ENCODE data around the gene VPS50.

The VPS50 gene

GRCh38 chr7:93258661-93259060 is 26.5 kb downstream of the VPS50 start:
- no peak for DNase-seq (ENCODE audit: low read depth)
- TF ChIP-seq CTCF (conservative IDR thresholded peaks at IDR 0.05; ENCODE audit: low read depth, low read length) = no peak
- H3K4me3 ChIP-seq (ENCODE audit: low read depth, low read length) = no peak overlapping the region

- DNase-seq (ENCODE audit: low read depth) = no peak
- no peak overlapping the region for H3K4me3 ChIP-seq (ENCODE audit: low read depth, low read length)
- no peak for TF ChIP-seq CTCF (conservative IDR thresholded peaks at IDR 0.05; ENCODE audit: low read depth, low read length)
Observed at GRCh38 chr7:93262535-93262934, 30.4 kb downstream of the VPS50 start.

- TF ChIP-seq CTCF (conservative IDR thresholded peaks at IDR 0.05; ENCODE audit: low read depth, low read length) = no peak
- DNase-seq (ENCODE audit: low read depth) = no peak
- H3K4me3 ChIP-seq (ENCODE audit: low read depth, low read length) = no peak overlapping the region
Observed at GRCh38 chr7:93265220-93265619, 33.1 kb downstream of the VPS50 start.

- peak; percentile 21 for DNase-seq (ENCODE audit: low read depth)
- H3K4me3 ChIP-seq (ENCODE audit: low read depth, low read length) = no peak overlapping the region
- no peak for TF ChIP-seq CTCF (conservative IDR thresholded peaks at IDR 0.05; ENCODE audit: low read depth, low read length)
Observed at GRCh38 chr7:93279541-93279940, 47.4 kb downstream of the VPS50 start.

GRCh38 chr7:93284908-93285307 is 52.7 kb downstream of the VPS50 start:
- peak; percentile 16 for DNase-seq (ENCODE audit: low read depth)
- TF ChIP-seq CTCF (conservative IDR thresholded peaks at IDR 0.05; ENCODE audit: low read depth, low read length) = no peak
- no peak overlapping the region for H3K4me3 ChIP-seq (ENCODE audit: low read depth, low read length)

- DNase-seq (ENCODE audit: low read depth) = no peak
- H3K4me3 ChIP-seq (ENCODE audit: low read depth, low read length) = no peak overlapping the region
- TF ChIP-seq CTCF (conservative IDR thresholded peaks at IDR 0.05; ENCODE audit: low read depth, low read length) = no peak
Observed at GRCh38 chr7:93293229-93293628, 61.1 kb downstream of the VPS50 start.

GRCh38 chr7:93298206-93298605 is 66.0 kb downstream of the VPS50 start:
- no peak for DNase-seq (ENCODE audit: low read depth)
- TF ChIP-seq CTCF (conservative IDR thresholded peaks at IDR 0.05; ENCODE audit: low read depth, low read length) = no peak

More at GRCh38 chr7:93298206-93298605, 66.0 kb downstream of the VPS50 start:
- H3K4me3 ChIP-seq (ENCODE audit: low read depth, low read length) = no peak overlapping the region

Data from choroid plexus epithelial cell (primary cell).